Ishikawa (cell line): ENCODE measurements around the gene RPSA.

Experiments used
- CEBPB ChIP-seq: IDR thresholded peaks from 2 replicates; pipeline ENCODE4 v1.6.1; 2012
- CREB1 ChIP-seq: IDR thresholded peaks from 2 replicates; pipeline ENCODE4 v1.6.1; 2012; ENCODE audit warnings: low read depth
- EGR1 ChIP-seq: IDR thresholded peaks from 2 replicates; pipeline ENCODE4 v1.6.1; 2012
- EP300 ChIP-seq: IDR thresholded peaks from 2 replicates; pipeline ENCODE4 v1.6.1; 2012; ENCODE audit warnings: borderline replicate concordance
- FOXM1 ChIP-seq: IDR thresholded peaks from 2 replicates; pipeline ENCODE4 v1.6.1; 2012; ENCODE audit warnings: low read depth, borderline replicate concordance
- NFIC ChIP-seq: IDR thresholded peaks from 2 replicates; pipeline ENCODE4 v1.6.1; 2012
- RAD21 ChIP-seq: IDR thresholded peaks from 2 replicates; pipeline ENCODE4 v1.6.1; 2012; ENCODE audit warnings: low read depth
- TAF1 ChIP-seq: IDR thresholded peaks from 2 replicates; pipeline ENCODE4 v1.6.1; 2012; ENCODE audit warnings: low read depth, mild to moderate bottlenecking
- TCF12 ChIP-seq: IDR thresholded peaks from 2 replicates; pipeline ENCODE4 v1.6.1; 2012; ENCODE audit warnings: low read depth
- TEAD4 ChIP-seq: IDR thresholded peaks from 2 replicates; pipeline ENCODE4 v1.6.1; 2012
- YY1 ChIP-seq: IDR thresholded peaks from 2 replicates; pipeline ENCODE4 v1.6.1; 2012; ENCODE audit warnings: low read depth
- ZBTB7A ChIP-seq: IDR thresholded peaks from 2 replicates; pipeline ENCODE4 v1.6.1; 2012; ENCODE audit warnings: low read depth
- TF ChIP-seq, protein P1 (sequence below): IDR thresholded peaks from 2 replicates; pipeline ENCODE4 v1.6.1; 2012
- TF ChIP-seq, protein P2 (sequence below): IDR thresholded peaks from 2 replicates; pipeline ENCODE4 v1.6.1; 2012
- TF ChIP-seq, protein P3 (sequence below): IDR thresholded peaks from 2 replicates; pipeline ENCODE4 v1.6.1; 2012; ENCODE audit warnings: low read depth, mild to moderate bottlenecking

RPSA gene

DNA sequence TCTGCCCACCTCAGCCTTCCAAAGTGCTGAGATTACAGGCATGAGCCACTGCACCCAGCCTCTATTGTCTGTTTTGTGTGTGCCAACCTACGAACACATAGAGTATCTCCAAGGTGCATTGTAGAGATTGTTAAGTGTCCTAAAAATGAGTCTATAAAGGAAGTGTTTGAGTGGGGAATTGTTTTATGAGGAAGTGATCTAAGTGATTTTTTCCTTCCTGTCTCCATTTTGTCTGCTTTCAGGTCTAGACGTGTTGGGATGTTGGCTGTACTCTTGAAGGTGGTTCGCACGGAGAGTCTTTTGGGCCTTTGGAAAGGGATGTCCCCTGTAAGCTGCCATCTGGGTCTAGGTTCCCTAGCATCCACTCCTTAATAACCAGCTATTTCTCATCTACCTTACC, 16.3 kb upstream of the RPSA start:
- TF ChIP-seq TAF1, result no peak
- no peak for TF ChIP-seq TCF12
- TF ChIP-seq FOXM1, result no peak
- no peak for TF ChIP-seq CEBPB
- no peak for TF ChIP-seq EP300
- no peak for TF ChIP-seq ZBTB7A
- TF ChIP-seq, protein P1, sequence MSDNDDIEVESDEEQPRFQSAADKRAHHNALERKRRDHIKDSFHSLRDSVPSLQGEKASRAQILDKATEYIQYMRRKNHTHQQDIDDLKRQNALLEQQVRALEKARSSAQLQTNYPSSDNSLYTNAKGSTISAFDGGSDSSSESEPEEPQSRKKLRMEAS, result no peak
- TF ChIP-seq, protein P2, sequence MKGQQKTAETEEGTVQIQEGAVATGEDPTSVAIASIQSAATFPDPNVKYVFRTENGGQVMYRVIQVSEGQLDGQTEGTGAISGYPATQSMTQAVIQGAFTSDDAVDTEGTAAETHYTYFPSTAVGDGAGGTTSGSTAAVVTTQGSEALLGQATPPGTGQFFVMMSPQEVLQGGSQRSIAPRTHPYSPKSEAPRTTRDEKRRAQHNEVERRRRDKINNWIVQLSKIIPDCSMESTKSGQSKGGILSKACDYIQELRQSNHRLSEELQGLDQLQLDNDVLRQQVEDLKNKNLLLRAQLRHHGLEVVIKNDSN, result no peak

DNA sequence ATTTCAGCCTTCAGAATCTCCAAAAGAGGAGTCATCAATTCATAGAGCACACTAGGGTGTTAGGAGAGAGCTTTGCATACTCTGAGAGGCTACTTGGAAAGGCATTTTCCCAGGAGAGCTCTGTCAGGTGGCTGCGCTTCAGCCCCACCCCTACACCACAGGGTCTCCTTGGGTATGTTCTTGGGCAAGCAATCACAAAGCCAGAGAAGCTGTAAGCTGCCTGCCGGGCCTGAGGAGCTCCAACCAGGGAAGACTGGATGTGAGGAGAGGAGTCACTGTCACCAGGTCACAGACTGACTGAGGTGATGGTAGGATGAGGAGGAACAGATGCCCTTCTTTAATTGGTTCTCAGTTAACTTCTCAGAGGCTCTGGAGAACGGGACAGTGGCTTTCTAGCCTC, 9.8 kb upstream of the RPSA start:
- TF ChIP-seq TEAD4, result no peak
- no peak for TF ChIP-seq YY1
- TF ChIP-seq, protein P3, sequence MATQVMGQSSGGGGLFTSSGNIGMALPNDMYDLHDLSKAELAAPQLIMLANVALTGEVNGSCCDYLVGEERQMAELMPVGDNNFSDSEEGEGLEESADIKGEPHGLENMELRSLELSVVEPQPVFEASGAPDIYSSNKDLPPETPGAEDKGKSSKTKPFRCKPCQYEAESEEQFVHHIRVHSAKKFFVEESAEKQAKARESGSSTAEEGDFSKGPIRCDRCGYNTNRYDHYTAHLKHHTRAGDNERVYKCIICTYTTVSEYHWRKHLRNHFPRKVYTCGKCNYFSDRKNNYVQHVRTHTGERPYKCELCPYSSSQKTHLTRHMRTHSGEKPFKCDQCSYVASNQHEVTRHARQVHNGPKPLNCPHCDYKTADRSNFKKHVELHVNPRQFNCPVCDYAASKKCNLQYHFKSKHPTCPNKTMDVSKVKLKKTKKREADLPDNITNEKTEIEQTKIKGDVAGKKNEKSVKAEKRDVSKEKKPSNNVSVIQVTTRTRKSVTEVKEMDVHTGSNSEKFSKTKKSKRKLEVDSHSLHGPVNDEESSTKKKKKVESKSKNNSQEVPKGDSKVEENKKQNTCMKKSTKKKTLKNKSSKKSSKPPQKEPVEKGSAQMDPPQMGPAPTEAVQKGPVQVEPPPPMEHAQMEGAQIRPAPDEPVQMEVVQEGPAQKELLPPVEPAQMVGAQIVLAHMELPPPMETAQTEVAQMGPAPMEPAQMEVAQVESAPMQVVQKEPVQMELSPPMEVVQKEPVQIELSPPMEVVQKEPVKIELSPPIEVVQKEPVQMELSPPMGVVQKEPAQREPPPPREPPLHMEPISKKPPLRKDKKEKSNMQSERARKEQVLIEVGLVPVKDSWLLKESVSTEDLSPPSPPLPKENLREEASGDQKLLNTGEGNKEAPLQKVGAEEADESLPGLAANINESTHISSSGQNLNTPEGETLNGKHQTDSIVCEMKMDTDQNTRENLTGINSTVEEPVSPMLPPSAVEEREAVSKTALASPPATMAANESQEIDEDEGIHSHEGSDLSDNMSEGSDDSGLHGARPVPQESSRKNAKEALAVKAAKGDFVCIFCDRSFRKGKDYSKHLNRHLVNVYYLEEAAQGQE, result no peak
- no peak for TF ChIP-seq EP300
- TF ChIP-seq, protein P1, result no peak
- no peak for TF ChIP-seq EGR1
- TF ChIP-seq TAF1, result no peak
- TF ChIP-seq ZBTB7A, result no peak
- no peak for TF ChIP-seq TCF12
- no peak for TF ChIP-seq FOXM1
- TF ChIP-seq, protein P2, result no peak
- TF ChIP-seq CREB1, result no peak
- TF ChIP-seq RAD21, result no peak
- no peak for TF ChIP-seq CEBPB
- no peak for TF ChIP-seq NFIC

DNA sequence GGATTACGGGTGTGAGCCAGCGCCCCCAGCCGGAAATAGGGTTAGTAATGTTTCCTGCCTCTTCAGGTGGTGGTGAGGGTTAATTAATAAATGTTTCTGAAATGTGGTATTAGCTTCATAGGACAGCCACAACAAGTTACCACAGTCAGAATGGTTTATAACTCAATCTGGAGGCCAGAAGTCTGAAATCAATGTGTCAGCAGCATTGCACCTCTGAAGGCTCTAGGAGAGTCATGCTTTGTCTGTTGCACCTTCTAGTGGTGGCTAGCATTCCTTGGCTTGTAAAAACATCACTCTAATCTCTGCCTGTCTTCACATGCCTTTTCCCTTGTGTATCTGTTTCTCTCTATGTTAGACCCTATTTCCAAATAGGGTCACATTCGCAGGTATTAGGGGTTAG, 7.8 kb upstream of the RPSA start:
- no peak for TF ChIP-seq CREB1
- TF ChIP-seq, protein P1, result no peak
- TF ChIP-seq, protein P2, result no peak
- TF ChIP-seq, protein P3, result no peak
- no peak for TF ChIP-seq EP300
- TF ChIP-seq RAD21, result no peak
- TF ChIP-seq TAF1, result no peak

DNA sequence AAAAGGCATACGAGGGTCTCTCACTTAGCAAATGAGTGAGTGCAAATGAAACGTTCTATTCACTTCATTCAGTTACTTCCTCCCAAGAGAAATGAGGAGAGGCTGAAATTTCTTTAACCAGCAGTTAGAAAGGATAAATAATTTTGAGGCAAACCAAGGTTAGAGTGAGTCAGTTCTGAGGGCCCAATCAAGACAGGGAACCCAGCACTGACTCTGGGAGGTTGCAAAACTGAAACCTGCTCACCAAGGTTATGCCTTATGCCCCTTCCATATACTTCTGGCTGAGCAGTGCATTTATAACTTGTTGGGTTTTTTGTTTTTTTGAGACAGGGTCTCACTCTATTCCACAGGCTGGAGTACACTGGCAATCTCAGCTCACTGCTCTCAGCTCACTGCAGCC, 4.5 kb upstream of the RPSA start:
- TF ChIP-seq FOXM1 (no peak), CREB1 (no peak), EP300 (no peak), TCF12 (no peak), NFIC (no peak), ZBTB7A (no peak), TEAD4 (no peak), EGR1 (no peak), YY1 (no peak), TAF1 (no peak), CEBPB (no peak), RAD21 (no peak)
- TF ChIP-seq, protein P2, result no peak
- TF ChIP-seq, protein P1, result no peak
- TF ChIP-seq, protein P3, result no peak
